Ectodermal cell (in vitro differentiated cells): Measurements from ENCODE around the gene RSPH6A.
"Not testable (repeated sequence)": the region's sequence is repeated elsewhere in the genome, so short reads cannot be mapped to it uniquely, and the experiment has no call there.

Experiments used
- H3K27ac ChIP-seq: 2 replicates; pipeline ENCODE4 v1.7.0; 2013; ENCODE audit warnings: mild to moderate bottlenecking, low read depth, low read length; ENCODE audit not compliant: insufficient read depth, poor library complexity, severe bottlenecking
- H3K27me3 ChIP-seq: 2 replicates; pipeline ENCODE4 v1.7.0; 2013; ENCODE audit warnings: mild to moderate bottlenecking, low read length; ENCODE audit not compliant: insufficient read depth, control insufficient read depth, poor library complexity, severe bottlenecking
- H3K36me3 ChIP-seq: one replicate; pipeline ENCODE4 v1.7.0; 2013; ENCODE audit warnings: low read length; ENCODE audit not compliant: control insufficient read depth, insufficient read depth
- H3K4me1 ChIP-seq: one replicate; pipeline ENCODE4 v1.7.0; 2013; ENCODE audit warnings: low read length; ENCODE audit not compliant: control insufficient read depth, insufficient read depth
- H3K4me3 ChIP-seq: 2 replicates; pipeline ENCODE4 v1.7.0; 2013; ENCODE audit warnings: low read depth, low read length, control low read depth; ENCODE audit not compliant: insufficient read depth
- H3K9me3 ChIP-seq: 2 replicates; pipeline ENCODE4 v1.7.0; 2013; ENCODE audit warnings: mild to moderate bottlenecking, low read length, moderate library complexity; ENCODE audit not compliant: control insufficient read depth
- WGBS, 2 experiments: methylation state at CpG; one replicate each; pipeline ENCODE4 v1.1.7; 2013; ENCODE audit warnings: missing lambda C conversion rate in 2 of 2; 5-methylcytosine and 5-hydroxymethylcytosine counted together

RSPH6A gene

DNA sequence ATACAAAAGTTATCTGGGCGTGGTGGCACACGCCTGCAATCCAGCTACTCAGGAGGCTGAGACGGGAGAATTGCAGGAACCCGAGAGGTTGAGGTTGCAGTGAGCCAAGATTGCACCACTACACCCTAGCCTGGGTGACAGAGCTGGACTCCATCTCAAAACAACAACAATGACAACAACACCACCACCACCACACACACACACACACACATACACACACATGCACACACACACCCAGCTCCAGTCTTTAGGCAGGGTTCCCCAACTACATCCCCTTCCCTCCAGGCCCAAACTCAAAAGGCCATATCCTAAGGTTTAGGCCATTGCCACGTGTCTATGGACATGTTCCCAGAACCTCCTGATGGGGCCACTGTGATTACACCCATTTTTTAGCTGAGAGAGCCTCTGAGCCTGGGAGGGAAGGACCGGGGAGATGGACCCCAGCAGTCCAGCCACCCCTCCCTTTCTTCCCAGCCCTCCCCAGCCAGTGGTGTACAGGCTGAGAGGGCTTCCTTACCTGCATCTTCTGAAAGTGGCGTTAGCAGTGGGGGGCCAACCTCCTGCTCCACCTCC, 13.4 kb downstream of the RSPH6A start:
- Histone ChIP-seq H3K27me3 (no peaks in the 10 kb centered on the region), H3K4me1 (no peaks in the 10 kb centered on the region), H3K36me3 (no peaks in the 10 kb centered on the region), H3K9me3 (no peaks in the 10 kb centered on the region), H3K27ac (no peak overlapping the region), H3K4me3 (no peak overlapping the region)
- 87 to 90% methylated on average over 7 of the region's 7 CpGs for WGBS, 2 experiments

DNA sequence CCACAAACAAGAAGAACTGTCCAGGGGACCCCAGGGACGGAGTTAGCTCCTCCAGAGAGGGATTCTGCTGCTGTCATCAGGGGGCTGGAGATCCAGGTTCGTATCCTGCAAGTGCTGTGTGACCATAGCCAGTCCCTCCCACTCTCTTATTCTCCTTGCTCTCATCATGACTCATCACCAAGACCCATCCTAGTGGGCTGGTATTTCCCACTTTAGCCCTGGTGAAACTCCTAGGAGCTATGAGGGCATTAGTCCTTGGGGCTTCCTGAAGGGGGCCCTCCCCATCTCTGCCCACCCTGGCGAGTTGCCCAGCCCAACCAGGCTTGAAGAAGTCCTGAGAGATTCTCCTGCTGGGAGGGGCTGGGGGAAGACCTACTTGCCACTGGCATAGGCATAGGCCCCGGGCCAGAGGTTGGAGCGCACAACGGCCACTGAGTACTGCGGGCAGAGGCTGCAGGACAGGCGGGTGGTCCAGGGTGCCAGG, 15.0 kb downstream of the RSPH6A start:
- H3K27me3 ChIP-seq, result no peaks in the 10 kb centered on the region
- H3K36me3 ChIP-seq, result no peaks in the 10 kb centered on the region
- H3K9me3 ChIP-seq, result no peaks in the 10 kb centered on the region
- 87 to 88% methylated on average over 8 of the region's 8 CpGs for WGBS, 2 experiments
- H3K4me3 ChIP-seq, result no peak overlapping the region
- H3K4me1 ChIP-seq, result no peaks in the 10 kb centered on the region
- no peak overlapping the region for H3K27ac ChIP-seq

DNA sequence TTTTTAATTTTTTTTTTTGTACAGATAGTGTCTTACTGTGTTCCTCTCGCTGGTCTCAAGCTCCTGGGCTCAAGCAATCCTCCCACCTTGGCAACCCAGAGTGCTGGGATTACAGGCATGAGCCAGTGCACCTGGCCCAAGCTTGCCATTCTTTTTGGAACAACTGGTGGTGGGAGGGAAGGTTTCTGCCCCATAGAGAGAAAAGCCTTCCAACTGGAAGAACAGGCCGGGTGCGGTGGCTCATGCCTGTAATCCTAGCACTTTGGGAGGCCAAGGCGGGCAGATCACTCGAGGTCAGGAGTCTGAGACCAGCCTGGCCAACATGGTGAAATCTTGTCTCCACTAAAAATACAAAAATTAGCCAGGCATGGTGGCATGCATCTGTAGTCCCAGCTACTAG, 15.6 kb downstream of the RSPH6A start:
- not testable (repeated sequence) for H3K27ac ChIP-seq, H3K27me3 ChIP-seq, H3K36me3 ChIP-seq, H3K4me3 ChIP-seq, H3K9me3 ChIP-seq, H3K4me1 ChIP-seq
- WGBS, 2 experiments, result 85 to 86% methylated on average over 5 of the region's 5 CpGs

GRCh38 chr19:45798995-45799517, 16.1 kb downstream of the RSPH6A start:
- no peak overlapping the region for H3K4me3 ChIP-seq
- WGBS, 2 experiments, result 27% methylated on average over 10 of the region's 10 CpGs
- H3K27ac ChIP-seq, result no peak overlapping the region
- no peaks in the 10 kb centered on the region for H3K27me3 ChIP-seq
- no peaks in the 10 kb centered on the region for H3K36me3 ChIP-seq
- no peaks in the 10 kb centered on the region for H3K9me3 ChIP-seq
- H3K4me1 ChIP-seq, result no peaks in the 10 kb centered on the region

DNA sequence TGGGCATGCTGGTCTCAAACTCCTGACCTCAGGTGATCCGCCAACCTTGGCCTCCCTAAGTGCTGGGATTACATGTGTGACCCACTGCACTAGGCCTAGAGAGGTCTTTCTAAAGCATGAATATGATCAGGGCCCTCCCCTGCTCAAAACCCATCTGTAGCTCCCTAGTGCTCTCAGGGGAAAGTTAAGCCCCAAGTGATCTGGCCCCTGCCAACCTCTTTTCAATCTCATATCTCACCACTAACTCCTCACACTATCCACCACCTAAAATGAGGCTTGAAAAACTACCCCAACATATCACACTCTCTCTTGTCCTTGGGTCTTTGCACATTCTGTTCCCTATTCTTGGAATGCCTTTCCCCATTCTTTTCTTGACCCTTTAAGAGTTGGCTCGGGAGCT, 20.5 kb downstream of the RSPH6A start:
- H3K36me3 ChIP-seq, result peaks cover 2% of the 10 kb centered on the region
- 94 to 96% methylated on average over 2 of the region's 2 CpGs for WGBS, 2 experiments
- H3K27me3 ChIP-seq, result no peaks in the 10 kb centered on the region
- H3K9me3 ChIP-seq, result no peaks in the 10 kb centered on the region
- no peak overlapping the region for H3K27ac ChIP-seq
- no peak overlapping the region for H3K4me3 ChIP-seq
- peaks cover 4% of the 10 kb centered on the region for H3K4me1 ChIP-seq

DNA sequence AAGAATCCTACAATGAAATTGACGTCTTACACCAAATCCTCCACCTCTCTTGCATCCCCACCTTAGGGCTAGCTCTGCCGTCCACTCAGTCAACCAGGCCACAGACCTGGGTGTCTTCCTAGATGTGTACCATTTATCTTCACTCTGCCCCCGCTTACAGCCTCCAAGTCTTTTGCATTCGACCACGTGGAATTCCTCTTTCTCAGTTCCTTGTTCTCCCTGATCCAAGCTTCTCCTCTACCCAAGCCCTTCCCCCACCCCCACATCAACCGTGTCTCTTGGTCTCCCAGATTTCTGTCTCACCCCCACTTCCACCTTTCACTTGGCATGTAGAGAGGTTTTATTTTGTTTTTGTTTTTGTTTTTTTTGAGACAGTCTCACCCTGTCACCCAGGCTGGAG, 21.2 kb downstream of the RSPH6A start:
- 67 to 70% methylated on average over 6 of the region's 6 CpGs for WGBS, 2 experiments

GRCh38 chr19:45793178-45793564, 21.9 kb downstream of the RSPH6A start:
- H3K27ac ChIP-seq, result peak overlapping the region; percentile 11
- no peaks in the 10 kb centered on the region for H3K27me3 ChIP-seq
- no peaks in the 10 kb centered on the region for H3K9me3 ChIP-seq
- 59 to 60% methylated on average over 3 of the region's 3 CpGs for WGBS, 2 experiments
- H3K4me1 ChIP-seq, result peaks cover 4% of the 10 kb centered on the region
- H3K4me3 ChIP-seq, result no peak overlapping the region
- H3K36me3 ChIP-seq, result peaks cover 14% of the 10 kb centered on the region

More for the DNA sequence above, 21.2 kb downstream of the RSPH6A start:
- Histone ChIP-seq H3K9me3 (no peaks in the 10 kb centered on the region), H3K36me3 (peaks cover 8% of the 10 kb centered on the region), H3K27ac (no peak overlapping the region), H3K4me3 (no peak overlapping the region), H3K27me3 (no peaks in the 10 kb centered on the region), H3K4me1 (peaks cover 4% of the 10 kb centered on the region)

- Histone ChIP-seq H3K36me3 (peaks cover 14% of the 10 kb centered on the region), H3K27ac (peak within 1 kb of the TSS; percentile 11), H3K4me3 (peak within 1 kb of the TSS; percentile 61), H3K4me1 (peaks cover 4% of the 10 kb centered on the region), H3K9me3 (no peaks in the 10 kb centered on the region), H3K27me3 (no peaks in the 10 kb centered on the region)
- 0% methylated on average over 86 of the region's 86 CpGs for WGBS, 2 experiments
Observed at GRCh38 chr19:45792470-45793177, 22.5 kb downstream of the RSPH6A start, which contains the start of gene DMWD. Gene DMWD, minus strand, starts transcription at chr19:45792845. Its CDS starts 89 bp downstream, at chr19:45792756.

DNA sequence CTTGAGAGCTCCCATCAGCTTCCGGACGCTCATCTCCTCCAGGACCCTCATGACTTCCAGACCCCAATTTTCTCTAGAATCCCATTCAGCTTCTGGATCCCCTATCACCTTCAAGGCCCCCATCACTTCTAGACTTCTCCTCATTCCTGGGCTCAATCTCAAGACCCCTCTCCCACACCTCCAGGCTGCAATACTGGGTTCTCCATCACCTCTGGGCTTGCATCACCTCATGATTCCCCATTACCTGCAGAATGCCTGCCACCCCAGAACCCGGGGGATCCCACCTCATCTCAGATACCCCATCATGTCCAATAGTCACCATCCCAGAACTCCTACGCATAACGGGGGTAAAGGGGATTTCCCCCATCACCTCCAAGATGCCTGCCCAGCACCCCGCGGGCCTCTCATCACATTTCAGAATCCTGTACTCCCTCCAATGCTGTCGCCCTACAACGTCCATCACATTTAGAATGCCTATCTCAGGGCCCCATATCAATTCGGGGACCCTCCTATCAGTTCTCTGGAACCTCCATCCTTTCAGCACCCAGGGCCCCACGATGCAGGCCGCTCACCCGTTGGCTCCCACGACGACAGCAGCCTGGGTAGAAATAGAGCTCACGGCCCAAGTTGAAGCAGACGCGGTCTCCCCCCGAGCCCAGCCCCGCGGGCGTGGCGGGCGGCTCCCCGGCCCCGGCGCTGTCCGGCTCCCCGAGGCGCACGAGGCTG, 23.2 kb downstream of the RSPH6A start:
- Histone ChIP-seq H3K4me3 (peak overlapping the region; percentile 61), H3K27me3 (no peaks in the 10 kb centered on the region), H3K9me3 (no peaks in the 10 kb centered on the region), H3K27ac (no peak overlapping the region), H3K36me3 (peaks cover 14% of the 10 kb centered on the region), H3K4me1 (peaks cover 4% of the 10 kb centered on the region)
- 11% methylated on average over 31 of the region's 31 CpGs for WGBS, 2 experiments

GRCh38 chr19:45790942-45791341, 24.2 kb downstream of the RSPH6A start:
- WGBS, 2 experiments, result 96 to 97% methylated on average over 8 of the region's 8 CpGs
- no peak overlapping the region for H3K27ac ChIP-seq
- no peak overlapping the region for H3K4me3 ChIP-seq
- H3K36me3 ChIP-seq, result peaks cover 20% of the 10 kb centered on the region
- no peaks in the 10 kb centered on the region for H3K27me3 ChIP-seq
- H3K4me1 ChIP-seq, result peaks cover 4% of the 10 kb centered on the region
- H3K9me3 ChIP-seq, result no peaks in the 10 kb centered on the region
